ENCODE results near the gene KIF3C. TPM values are rescaled to one million over a fixed set of nuclear protein-coding genes. Genes with fewer than 3 reads are reported as not detected.
"Not testable (repeated sequence)": the region's sequence is repeated elsewhere in the genome, so short reads cannot be mapped to it uniquely, and the experiment has no call there.

The KIF3C gene
- total RNA-seq, 1 experiment from 2014 or later = 16.9 TPM

DNA sequence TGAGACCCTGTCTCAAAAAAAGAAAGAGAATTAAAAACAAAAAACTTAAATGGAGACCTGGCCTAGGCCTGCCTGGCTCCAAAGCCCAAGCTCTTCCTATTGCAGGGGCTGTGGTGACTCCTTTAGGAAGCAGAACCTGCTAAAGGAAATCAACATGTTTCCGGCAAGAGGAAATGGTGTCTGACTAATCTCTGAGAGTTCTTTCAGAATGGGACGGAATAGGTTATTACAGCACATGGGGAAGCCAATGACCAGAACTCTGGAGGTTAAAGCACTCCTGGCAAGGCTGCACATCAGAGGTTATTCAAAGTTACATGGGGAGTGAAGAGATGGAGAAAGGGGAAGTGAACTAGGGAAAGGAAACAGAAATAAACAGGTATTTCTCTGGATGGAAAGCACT is 21.4 kb downstream of the KIF3C start:
- DNase-seq (ENCODE audit: low read depth) = peak; percentile 69

DNA sequence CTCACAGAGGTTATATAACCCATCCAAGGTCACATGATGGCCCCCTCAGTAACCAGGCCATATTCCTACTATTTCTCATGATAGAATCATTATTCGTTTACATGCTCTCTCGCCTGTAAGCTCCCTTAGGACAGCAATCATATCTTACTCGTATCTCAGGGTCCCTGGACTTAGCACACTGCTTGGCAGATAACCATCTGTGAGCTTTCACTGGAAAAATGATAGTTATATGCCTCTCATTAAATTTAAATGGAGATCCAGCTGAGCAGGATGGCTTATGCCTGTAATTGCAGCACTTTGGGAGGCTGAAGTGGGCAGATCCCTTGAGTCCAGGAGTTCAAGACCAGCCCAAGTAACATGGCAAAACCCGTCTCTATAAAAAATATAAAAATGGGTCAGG is 21.9 kb downstream of the KIF3C start:
- DNase-seq (ENCODE audit: low read depth) = no peak

DNA sequence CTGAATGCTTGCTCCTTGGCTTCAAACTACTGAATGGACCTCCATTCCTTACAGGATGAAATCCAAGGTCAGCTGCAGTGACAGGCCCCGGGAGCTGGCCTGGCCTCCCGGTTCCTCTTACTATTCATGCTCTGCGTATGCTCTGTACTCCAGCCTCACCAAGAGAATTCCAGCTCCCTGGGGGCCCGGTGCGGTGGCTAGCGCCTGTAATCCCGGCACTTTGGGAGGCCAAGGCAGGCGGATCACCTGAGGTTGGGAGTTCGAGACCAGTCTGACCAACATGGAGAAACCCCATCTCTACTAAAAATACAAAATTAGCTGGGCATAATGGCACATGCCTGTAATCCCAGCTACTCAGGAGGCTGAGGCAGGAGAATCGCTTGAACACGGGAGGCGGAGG is 23.7 kb downstream of the KIF3C start:
- DNase-seq (ENCODE audit: low read depth) = not testable (repeated sequence)

DNA sequence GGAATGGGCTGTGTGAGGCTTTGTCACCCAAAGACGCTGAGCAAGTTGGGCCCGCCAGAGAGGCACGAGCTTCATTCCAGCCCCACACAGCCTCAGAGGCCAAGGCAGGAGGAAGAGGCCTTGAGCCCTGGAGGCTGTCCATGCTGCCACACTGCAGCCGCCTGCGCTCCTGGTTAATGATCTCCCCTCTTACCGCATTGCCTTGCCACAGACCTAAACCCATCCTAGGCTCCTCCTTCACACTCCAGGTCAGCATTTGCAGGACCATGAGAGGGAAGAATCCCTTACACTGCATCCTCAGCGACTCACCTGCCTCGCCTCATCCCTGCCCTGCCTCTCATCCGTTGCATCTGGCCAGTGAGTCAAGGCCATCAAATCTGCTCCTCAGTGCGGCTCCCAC is 24.6 kb downstream of the KIF3C start:
- no peak for DNase-seq (ENCODE audit: low read depth)

DNA sequence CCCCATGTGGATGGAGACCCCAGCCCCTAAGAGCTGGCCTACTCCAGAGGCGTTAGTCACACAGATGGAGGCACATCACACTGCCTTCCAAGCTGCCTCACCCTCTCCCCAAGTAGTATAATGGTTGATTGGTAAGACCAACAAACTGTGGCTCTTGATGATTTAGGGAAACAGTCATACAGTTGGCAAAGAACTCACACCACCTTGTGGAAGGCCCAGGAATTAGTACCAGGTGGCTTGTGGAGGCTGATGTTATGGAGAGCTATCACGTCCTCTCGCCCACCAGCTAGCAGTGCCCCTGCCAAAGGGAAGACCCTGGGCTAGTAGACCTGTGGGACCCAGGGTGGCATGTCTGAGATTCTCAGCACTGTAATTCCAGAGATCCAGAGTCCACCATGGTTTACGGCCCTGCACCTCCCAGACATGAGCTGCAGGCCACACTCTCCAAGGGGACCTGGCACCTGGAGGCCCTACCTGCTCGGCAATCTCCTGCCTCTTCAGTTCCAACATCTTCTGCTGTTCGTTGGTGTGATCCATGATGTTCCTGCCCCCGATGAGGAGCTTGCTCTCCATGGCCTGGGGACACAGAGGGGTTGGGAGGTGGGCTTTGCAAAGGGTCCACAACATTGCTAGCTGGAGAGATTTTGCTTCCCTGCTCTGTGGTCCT is 26.3 kb downstream of the KIF3C start:
- no peak for DNase-seq (ENCODE audit: low read depth)

DNA sequence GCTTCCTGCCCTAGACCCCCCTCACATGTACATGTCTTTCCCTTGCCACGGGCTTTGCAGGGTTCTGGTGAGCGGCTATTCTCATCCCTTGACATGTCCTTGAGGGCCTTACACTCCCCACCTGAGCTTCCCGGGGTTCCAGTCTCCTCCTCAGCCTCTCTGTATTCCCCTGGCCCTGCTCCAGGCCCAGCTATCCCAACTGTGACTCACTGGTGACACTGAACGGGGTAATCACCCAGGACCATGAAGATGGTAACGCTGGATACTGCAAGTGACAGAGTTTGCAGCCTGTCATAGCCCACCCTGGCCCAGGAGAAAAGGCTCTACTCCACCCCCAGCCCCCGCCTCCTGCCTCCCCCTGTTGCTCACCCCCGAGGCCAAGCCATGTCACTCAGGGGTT is 27.3 kb downstream of the KIF3C start:
- DNase-seq (ENCODE audit: low read depth) = peak; percentile 58

DNA sequence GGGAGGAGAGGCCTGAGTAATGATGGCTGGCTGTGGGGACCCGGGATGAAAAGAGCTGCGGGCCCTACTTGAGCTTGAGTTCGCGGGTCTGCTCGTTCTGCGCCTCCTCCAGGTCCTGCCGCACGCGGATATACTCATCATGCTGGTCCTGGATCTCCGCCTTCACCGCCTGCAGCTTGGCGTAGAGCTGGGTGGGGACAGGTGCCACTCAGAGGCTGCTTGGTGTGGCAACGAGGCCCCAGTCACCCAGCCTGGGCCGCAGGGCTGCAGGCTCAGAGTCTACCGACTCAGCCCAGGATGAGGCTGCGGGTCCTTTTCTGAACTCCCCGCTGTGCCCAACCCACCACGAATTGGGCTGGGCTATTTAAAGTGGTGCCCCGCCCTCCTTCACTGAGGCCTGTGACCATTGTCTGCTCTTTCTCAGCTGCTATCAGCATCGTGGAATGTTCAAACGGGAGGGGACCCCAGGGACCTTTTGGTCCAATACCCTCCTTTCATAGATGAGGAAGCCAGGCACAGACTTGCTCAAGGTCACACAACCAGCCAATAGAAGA is 28.0 kb downstream of the KIF3C start:
- DNase-seq (ENCODE audit: low read depth) = no peak

DNA sequence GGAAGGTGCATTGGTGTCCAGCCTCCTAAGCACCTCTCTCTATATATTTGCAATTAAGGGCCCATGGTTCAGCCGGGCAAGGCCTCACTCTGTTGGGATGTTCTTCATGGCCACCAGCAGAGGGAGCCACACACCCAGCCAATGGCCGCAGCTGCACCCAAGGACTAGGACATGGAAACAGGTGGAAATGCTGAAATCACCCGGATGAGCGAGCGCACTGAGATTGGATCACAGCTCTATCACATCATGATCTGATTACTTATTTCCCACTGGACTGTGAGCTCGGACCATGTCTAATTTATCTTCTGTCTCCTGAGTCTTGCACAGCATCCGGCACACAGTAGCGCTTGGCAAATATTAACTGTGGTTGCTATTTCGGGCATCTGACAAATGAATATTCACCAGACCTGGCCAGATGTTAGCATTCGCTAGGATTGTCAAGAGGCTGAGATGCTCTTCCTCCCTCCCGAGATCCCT is 31.2 kb downstream of the KIF3C start:
- peak; percentile 90 for DNase-seq (ENCODE audit: low read depth)

DNA sequence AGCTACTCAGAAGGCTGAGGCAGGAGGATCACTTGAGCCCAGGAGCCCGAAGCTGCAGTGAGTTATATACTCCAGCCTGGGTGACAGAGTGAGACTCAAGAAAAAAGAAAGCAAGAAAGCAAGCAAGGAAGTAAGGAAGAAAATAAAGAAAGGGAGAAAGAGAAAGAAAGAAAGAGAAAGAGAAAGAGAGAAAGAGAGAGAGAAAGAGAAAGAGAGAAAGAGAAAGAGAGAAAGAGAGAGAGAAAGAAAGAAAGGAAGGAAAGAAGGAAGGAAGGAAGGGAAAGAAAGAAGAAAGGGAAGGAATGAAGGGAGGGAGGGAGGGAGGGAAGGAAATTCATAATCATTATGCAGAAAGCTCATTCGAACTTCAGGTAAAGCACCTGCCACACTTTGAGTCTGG is 33.9 kb downstream of the KIF3C start:
- no peak for DNase-seq (ENCODE audit: low read depth)

DNA sequence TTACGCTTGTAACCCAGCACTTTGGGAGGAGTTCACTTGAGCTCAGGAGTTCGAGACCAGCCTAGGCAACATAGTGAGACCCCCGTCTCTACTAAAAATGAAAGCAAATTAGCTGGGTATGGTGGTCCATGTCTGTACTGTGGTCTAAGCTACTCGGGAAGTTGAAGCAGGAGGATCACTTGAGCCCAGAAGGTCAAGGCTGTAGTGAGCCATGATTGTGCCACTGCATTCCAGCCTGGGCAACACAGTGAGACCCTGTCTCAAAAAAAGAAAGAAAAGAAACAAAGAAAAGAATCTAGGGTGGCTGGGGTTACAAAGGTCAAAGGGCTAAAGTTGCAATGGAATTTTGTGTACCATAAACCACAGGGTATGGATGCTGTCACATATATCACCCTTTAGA is 41.3 kb downstream of the KIF3C start:
- DNase-seq (ENCODE audit: low read depth) = no peak

DNA sequence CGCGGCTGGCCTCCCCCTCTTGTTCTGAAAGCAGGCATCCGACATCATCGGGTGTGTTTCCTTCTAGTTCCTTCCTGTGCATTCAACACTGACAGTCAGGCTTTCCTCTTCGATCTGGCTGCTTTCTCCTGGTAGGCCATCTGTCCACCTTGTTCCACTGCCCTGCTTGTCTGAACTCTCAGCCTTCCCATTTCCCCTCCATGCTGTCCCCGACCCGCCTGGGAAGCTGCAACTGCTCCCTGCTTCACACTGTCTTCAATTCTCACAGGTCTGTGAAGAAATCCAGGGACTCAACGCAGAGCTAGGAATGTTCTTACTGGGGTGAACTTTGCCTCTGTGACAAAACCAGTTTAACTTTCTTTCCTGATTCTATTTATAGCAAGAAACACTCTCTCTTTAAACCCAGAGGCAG is 43.0 kb downstream of the KIF3C start:
- no peak for DNase-seq (ENCODE audit: low read depth)

DNA sequence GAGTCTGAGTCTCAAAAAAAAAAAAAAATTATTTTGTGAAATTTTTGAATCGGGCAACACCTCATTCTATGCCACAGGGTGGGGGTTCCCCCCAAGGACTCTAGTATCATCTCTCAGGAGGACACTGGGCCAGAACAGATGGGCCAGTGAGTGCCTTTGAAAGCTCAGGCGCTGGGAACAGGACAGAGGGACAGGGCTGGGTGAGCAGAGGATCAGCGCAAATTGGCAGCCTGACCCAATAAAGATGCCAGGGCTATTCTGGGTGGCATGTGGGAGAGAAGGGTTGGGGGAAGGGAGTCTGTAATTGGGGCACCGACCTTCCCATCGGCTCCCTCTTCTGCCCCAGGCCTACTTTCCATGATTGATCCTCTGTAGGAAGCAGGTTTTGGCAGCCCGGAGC is 44.0 kb downstream of the KIF3C start:
- no peak for DNase-seq (ENCODE audit: low read depth)

DNA sequence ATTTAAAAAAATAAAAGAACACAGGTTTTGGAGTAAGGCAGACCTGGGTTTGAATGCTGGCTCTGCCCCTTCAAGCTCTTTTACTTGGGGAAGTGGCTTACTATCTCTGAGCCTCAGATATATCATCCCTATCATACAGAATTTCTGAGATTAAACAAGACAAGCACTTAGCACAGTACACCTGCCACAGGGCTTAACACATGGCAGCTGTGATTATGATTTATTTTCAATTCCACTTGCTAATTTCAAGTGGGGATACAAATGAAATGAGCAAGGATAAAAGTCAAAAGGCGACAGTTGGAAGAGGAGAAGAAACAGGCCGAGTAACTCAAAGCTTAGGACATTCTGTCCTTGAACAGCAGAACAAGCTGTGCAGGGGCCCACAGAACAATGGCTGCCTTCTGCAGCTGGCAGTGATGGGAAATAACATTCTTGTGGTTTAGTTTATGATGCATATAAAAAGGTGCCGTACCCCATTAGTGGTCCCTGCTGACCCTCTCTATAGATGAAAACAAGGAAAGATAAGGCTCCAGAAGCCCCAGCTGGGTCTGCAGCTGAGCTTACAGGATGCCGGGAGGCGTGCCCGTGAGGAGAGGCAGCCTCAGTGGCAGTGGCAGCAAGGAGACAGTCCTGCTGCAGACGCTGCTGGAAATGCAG is 45.3 kb downstream of the KIF3C start:
- no peak for DNase-seq (ENCODE audit: low read depth)

DNA sequence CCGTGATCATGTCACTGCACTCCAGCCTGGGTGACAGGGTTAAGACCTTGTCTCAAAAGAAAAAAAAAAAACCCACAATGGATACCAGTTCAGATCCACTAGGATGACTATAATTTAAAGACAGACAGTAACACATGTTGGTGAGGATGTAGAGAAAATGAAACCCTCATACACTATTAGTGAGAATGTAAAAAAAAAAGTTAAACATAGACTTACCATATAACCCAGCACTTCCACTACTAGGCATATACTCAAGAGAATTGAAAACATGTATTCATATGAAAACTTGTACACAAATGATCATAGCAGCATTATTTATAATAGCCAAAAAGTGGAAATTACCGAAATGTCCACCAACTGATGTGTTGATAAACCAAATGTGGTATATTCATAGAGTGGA is 48.7 kb downstream of the KIF3C start:
- DNase-seq (ENCODE audit: low read depth) = no peak

DNA sequence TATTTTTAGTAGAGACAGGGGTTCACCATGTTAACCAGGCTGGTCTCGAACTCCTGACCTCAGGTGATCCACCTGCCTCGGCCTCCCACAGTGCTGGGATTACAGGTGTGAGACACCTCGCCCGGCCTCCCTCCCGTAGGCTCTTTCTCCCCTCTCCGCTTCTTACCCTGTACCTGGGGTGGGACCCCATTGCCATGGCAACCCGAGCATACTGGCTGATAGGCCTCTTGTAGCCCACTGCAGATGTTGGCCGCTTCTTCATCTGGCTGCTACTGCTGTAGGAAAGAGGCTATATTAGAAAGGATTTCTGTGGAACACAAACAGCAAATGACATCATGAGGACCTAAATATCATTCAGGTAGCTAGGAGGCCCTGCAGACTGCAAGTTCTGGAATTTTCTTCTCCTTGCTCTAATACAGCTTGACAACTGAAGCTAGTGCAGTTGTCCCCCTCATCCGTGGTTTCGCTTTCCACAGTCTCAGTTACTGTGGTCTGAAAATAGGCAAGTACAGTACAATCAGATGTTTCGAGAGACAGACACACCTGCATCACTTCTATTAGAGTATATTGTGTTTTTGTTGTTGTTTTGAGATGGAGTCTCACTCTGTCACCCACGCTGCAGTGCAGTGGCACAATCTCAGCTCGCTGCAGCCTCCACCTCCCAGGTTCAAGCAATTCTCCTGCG is 52.4 kb downstream of the KIF3C start:
- no peak for DNase-seq (ENCODE audit: low read depth)

DNA sequence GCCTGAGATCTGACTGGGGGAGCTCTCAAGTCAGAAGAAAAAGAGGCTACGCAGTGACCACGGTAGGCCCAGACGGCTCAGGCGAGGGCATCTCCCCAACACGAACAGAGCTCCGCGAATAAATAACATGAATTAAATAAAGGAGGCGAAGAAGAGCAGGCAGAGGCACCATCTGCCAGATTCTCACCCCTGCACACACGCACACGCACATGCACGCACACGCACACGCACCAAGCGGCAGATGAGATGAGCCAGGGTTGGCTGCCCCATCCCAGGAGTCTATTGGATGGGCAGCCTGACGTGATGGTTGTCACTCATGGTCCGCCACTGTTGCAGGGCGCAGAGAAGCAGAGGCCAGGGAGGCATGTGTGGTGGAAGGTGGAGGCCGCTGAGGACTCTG is 53.6 kb downstream of the KIF3C start:
- no peak for DNase-seq (ENCODE audit: low read depth)

DNA sequence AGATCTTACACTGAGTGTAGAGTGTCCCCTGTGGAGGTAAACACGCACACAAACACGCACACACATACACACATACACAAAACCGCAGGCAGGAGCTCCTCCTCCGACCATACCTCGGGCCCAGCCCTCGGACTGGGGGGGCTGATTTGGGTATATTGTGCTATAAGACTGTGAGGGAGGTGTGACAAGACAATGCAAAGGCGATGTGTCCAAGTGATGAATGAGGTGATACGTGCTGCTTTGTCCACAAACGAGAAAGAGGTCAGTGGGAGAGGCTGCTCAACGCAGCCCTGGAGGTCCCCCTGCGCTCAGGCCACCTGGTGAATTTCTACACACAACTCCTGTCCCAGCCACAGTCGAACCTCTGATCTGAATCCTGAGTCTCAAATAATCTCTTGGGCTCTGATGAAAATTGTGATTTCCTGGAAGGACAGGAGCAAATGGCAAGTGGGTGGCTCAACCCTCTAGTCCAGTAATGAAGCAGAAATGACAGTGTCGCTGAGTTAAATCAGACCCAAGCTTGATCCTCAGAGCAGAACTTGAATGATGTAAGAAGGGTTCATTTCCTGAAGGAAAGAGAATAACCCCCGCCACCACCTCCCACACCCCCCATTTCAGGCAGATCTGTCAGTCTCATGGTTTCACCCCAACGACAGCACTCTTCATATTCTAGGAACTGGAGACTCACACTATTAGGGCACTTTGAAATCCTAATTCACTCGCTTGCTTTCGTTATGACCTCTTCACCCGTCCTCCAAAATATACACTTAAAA is 55.1 kb downstream of the KIF3C start:
- DNase-seq (ENCODE audit: low read depth) = no peak

DNA sequence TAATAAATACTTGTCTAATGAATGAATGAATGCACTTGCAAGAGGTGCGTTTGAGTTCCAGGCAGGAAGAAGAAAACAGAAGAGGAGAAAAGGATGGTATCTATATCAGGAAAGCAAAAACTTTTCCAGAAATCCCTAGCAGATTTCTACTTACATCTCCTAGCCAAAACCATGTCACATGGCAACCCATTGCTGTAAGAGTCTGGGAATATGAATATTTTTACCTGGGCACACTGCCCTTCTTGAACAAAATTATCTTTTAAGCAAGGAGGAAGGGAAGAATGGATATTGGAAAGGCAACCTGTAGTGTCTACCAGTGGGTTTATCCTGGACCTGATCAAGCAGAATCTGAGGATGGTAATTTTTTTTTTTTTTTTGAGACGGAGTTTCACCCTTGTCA is 59.8 kb downstream of the KIF3C start:
- no peak for DNase-seq (ENCODE audit: low read depth)

DNA sequence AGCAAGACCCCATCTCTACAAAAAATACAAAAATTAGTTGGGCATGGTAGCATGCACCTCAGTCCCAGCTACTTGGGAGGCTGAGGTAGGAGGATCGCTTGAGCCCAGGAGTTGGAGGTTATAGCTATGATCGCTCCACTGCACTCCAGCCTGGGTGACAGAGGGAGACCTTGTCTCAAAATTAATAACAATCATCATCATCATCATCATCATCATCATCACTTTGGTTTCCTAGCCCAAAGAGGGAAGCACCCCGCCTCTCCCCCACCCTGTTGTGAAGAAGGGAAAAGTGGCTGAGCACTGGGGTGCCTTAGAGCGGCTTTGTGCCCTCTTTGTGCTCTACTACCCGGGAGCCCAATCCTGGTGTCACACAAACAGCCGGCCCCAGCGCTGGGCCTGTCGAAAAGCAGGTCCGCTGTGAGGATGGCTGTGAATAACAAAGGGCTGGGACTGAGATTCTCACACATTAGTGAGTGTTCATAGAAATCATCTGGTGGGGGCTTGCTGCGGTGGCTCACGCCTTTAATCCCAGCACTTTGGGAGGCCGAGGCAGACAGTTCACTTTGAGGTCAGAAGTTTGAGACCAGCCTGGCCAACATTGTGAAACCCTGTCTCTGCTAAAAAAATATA is 61.4 kb downstream of the KIF3C start:
- DNase-seq (ENCODE audit: low read depth) = no peak

DNA sequence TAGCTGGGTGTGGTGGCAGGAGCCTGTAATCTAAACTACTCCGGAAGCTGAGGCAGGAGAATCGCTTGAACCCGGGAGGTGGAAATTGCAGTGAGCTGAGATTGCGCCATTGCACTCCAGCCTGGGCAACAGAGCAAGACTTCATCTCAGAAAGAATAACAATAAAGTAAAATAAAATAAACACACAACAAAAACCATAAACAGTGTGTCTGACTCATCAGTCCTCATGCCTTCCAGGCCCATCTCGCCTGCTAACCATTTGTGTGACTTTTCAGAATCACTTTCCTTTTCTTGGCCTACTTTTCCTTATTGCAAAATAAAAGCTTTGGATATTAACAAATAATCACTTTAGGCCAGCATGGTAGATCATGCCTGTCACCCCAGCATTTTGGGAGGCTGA is 62.0 kb downstream of the KIF3C start:
- DNase-seq (ENCODE audit: low read depth) = peak; percentile 17

DNA sequence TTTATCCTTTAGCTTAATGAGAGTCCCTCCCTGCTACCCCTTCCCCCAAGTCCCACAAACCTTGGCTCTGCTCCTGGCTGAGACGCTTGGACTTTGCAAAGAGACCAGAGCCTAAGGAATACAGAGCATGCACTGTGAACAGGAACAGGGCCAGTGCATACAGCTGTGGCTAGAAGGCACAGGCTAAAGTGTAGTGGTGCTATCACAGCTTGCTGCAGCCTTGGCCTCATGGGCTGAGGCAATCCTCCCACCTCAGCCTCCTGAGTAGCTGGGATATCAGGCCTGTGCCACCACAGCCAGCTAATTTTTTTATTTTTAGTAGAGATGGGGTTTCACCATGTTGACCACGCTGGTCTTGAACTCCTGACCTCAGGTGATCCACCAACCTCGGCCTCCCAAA is 64.5 kb downstream of the KIF3C start:
- DNase-seq (ENCODE audit: low read depth) = no peak

DNA sequence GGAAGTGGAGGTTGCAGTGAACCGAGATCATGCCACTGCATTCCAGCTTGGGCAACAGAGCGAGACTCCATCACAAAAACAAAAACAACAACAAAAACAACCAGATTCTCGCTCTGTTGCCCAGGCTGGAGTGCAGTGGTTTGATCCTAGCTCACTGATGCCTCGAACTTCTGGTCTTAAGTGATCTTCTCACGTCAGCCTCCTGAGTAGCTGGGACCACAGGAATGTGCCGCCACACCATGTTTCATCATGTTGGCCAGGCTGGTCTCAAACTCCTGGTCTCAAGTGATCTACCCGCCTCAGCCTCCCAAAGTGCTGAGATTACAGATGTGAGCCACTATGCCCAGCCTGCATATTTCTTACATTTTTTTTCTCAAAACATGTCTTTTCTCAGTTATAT is 64.9 kb downstream of the KIF3C start:
- DNase-seq (ENCODE audit: low read depth) = peak; percentile 30
